GM21390 (cell line): ENCODE data around the gene AP2B1.

Source experiments
- ATAC-seq: cut with Tn5 transposase; IDR thresholded peaks from one replicate; pipeline ENCODE4 v1.9.1; 2021; ENCODE audit not compliant: unreplicated experiment

Gene AP2B1

DNA sequence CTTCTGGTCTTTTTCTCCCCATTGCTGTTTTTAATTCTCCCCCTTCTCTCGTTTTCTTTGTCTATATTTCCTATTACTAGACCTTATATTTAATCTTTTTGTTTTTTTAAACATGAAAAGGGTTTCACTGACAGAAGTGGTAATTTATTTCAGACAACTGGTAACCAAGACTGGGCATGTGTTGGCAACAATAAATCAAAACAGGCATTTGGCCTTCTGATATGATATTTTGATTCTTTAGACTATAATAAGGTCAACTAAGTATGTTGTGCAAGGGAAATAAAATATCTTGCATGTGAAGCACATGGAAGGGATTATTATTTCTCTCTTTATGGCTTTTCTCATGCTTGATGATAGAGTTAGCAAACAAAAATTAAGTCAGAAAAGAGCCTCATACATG lies 34.6 kb downstream of the AP2B1 start:
- ATAC-seq = no peak

GRCh38 chr17:35627417-35627816 lies 40.3 kb downstream of the AP2B1 start:
- no peak for ATAC-seq

DNA sequence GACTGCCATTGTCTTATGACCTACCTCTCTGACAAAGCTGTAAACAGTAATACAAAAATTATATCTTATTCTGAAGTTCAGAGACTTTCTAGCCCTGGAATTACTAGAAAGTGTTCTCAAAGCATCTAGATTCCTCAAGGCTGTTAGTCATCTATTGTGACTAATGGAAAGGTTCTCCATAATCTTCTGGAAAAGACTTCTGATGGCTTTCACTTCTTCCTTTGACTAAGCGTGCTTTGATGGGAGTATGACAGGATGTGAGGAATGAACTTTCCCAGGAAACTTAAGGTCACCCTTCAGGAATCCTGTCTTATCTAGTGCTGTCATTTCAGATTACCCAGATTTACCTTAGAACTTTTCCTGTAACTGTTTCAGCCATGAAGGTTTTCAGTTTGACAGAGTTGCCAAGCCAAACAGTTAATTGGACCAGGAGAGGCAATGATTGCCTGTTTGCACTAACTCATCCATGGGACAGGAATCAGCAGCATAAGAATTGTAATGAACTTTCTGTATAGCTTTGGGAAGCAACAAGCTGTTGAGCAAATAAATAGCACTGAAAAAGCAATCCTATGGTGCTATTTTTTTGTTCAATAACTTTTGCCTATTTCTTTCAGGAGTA lies 43.5 kb downstream of the AP2B1 start:
- no peak for ATAC-seq

DNA sequence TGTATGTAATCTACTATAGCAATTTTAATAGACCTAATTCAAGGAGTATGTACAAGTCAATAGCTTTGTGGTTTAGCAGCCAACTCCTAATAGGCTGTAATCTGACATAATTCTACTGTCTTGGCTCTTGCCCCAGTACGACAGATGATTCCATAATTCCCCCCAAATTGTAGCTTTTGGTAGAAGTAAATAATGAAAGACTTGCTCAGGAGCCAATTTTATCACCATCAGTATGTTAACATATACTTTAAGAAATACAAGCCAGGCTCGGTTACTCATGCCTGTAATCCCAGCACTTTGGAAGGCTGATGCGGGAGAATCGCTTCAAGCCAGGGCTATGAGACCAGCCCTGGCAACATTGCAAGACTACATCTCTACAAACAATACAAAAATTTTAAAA lies 53.9 kb downstream of the AP2B1 start:
- ATAC-seq = no peak

GRCh38 chr17:35645923-35646322 lies 58.8 kb downstream of the AP2B1 start:
- no peak for ATAC-seq

GRCh38 chr17:35651467-35651866 lies 64.3 kb downstream of the AP2B1 start:
- ATAC-seq = no peak

- no peak for ATAC-seq
These were observed 66.7 kb downstream of the AP2B1 start for GRCh38 chr17:35653619-35654361.

DNA sequence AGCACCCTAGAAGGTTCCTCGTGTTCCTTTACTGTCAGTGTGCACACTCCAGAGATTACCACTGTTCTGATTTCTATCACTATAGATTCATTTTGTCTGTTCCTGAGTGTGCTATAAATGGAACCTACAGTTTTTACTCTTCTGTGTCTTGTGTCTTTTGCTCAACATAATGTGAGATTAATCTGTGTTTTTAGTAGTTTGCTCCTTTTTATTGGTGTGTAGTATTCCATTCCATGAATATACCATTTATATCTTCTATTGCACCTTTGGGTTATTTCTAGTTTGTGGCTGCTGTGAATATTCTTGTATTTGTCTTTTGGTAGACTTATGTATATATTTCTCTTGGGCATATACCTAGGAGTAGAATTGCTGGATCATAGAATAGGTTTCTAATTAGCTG lies 68.2 kb downstream of the AP2B1 start:
- ATAC-seq = no peak

GRCh38 chr17:35660902-35661301 lies 73.8 kb downstream of the AP2B1 start:
- ATAC-seq = no peak

DNA sequence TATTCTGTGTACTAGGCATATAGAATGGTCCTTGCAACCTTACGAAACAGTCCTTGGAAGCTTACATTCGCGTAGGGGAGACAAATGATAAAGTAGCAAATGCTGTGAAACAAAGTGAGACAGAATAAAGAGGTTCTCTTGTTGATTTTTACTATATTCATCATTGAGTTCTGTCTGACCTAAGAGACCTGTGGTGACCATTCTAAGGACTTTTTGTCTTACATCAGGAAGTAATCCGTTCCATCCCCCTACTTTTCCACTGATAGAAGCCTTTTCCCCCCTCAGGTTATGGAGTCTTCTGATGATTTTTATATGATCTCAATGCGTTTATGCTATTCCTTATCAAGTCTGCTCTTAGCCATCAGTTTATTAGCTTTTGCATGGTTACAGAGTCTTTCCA lies 77.6 kb downstream of the AP2B1 start:
- no peak for ATAC-seq

DNA sequence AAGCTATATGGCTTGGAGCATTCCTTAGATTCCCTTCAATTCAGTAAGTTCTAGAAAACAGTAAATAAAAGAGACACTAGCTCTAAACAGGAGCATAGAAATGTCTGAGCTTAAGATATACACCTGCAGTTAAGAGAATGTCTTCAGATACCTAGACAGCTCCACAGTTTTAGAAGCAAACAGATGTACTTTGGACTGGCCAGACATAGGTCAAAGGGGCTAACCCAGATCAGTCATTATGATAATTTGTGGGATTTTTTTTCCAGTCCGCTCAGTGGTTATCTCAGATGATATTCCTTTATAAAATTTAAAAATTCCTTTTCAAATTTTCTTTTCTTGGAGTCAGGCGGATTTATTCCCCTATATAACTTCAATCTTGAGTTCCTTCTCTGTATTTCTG lies 78.5 kb downstream of the AP2B1 start:
- no peak for ATAC-seq

DNA sequence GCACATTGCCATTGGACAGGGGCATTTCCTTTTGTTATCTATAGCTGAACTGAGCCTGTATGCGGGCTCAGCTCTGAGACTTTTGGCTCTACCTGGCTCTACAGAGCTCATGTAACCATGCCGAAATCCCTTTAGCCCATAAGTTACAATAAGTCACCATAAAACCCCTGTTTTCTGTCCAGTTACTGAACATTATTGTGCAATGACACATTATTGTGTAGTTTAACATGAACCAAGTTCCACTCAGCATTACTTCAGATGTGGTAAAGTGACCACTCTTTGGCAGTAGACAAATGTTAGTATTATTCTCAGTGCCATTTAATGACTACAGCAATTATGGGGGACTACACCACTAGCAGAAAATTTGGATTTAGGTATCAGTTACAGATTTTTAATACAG lies 78.9 kb downstream of the AP2B1 start:
- ATAC-seq = no peak

DNA sequence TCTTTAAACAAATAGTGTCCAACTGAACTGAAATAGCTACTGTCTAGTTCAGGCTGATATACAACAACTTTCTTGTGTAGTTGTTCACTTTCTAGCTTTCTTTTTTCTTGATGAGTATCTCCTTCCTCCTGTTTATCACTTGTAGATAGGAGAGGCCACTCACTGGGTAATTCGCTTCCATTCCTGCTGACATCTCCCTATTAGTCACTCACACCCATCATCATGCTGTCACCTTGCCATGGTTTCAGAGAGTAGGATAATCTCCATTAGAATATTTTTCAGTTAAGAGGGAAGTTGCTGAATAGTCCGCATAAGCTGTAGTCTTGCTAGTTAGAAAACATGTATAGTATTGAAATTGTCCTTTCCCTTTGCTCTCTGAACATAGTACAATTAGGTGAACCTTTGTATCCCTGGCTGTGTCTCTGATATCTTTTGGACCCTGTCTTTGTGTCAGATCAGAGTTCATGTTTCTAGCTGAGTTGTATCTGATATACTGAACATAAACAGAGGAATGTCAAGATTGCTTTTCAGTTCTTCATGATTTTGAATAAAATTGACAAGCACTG lies 79.9 kb downstream of the AP2B1 start:
- ATAC-seq = no peak

- no peak for ATAC-seq
These were observed 81.7 kb downstream of the AP2B1 start for GRCh38 chr17:35668802-35669201.

DNA sequence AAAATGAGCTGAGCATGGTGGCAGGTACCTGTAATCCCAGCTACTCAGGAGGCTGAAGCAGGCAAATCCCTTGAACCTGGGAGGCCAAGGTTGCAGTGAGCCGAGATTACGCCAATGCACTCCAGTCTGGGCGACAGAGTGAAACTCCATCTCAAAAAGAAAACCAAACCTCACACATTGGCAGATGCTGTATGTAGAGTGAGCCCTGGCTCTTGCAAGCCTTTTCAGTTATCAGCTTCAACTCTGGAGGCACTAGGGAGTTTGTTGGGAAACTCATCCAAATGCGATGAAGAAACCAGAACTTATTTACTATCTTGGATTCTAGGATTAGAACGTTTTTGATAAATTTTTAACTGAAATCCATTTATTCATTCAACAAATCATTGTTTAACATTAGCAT lies 87.4 kb downstream of the AP2B1 start:
- no peak for ATAC-seq

DNA sequence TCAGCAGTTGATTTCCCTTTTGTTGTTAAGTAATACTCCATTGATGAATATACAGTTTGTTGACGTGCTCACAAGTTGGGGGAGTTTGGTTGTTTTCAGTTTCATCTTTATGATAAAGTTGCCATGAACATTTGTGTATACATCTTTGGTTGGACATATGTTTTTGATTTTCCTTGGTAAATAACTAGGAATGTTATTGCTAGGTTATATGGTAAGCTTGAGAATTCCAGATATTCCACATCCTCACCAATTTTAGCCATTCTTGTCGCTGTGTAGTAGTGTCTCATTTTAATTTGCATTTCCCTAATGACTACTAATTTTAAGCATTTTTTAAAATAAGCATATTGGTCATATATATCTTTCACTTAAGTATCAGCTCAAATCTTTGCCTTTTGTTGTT lies 89.3 kb downstream of the AP2B1 start:
- no peak for ATAC-seq

DNA sequence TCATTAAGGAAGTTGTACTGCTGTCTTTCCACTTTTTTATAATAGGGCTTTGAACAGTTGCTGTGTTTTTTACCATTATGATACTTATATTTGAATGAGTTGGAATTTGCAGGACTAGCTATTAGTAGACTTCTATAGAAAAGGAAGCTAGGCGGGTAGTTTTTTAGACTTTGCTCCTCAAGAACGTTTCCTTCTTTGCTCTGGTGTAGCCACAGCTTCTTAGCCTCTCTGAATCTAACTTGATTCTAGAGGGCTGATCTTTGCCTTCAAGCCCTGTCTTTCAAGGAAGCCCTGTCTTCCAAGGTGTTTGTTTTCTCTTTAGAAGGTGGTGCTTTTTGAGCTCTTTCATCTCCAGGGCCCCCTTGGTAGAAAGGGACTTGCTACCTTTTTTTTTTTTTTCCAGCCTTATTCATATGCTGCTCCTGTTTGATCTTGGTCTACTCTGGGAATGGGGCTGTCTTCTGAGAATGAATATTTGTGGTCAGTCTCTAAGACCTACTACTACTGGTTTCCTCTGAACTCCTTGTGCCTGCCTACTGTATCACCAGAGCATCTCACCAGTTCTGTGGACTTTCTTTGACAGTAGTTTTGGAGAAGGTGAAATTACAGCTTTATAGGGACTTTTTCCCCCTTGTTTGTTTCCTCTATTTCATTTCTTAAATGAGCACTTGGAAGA lies 92.0 kb downstream of the AP2B1 start:
- no peak for ATAC-seq

GRCh38 chr17:35683591-35683990 lies 96.5 kb downstream of the AP2B1 start:
- ATAC-seq = no peak

- ATAC-seq = no peak
These were observed 97.1 kb downstream of the AP2B1 start for GRCh38 chr17:35684055-35684802.

DNA sequence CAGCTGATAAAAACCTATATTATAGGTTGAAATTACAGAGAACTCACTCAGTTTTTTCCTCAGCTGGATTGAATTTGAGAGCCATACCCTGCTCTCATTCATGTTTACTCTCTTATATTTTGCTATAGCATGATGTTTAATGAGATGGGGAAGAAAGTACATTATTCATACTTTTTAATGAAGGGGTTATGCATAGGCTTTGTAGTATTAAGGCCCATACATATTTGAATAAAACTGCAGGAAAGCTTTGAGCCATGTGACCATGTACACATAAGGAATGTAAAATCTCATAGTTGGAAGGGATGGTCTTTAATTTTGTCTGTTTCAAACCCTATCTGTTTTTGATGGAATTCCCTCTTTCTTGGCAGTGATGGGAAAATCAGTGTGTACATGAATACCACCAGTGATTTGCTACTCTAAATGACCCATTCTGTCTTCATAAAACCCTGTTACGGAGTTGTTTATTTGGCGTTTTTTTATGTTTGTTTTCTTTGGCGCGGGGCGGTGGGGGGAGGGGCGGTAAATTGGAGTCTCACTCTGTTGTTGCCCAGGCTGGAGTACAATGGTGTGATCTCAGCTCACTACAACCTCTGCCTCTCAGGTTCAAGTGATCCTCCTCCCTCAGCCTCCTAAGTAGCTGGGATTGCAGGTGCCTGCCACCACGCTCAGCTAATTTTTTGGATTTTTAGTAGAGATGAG lies 105.5 kb downstream of the AP2B1 start:
- ATAC-seq = no peak

- ATAC-seq = no peak
These were observed 106.5 kb downstream of the AP2B1 start for GRCh38 chr17:35693662-35694061.
